H9 (cell line): ENCODE data around the gene ZNF423. TPM values are rescaled to one million over a fixed set of nuclear protein-coding genes. Genes with fewer than 3 reads are reported as not detected.

Source experiments
- DNase-seq: peaks from one replicate; pipeline ENCODE4 v3.0.0-alpha.2; 2017
- H2AFZ ChIP-seq: one replicate; pipeline ENCODE4 v1.6.1; 2013; ENCODE audit warnings: mild to moderate bottlenecking, low read length, control low read depth, moderate library complexity
- H2AK5ac ChIP-seq: 2 replicates; pipeline ENCODE4 v1.6.1; 2013; ENCODE audit warnings: low read length, control low read depth, mixed read lengths; ENCODE audit not compliant: insufficient read length
- H2BK120ac ChIP-seq: one replicate; pipeline ENCODE4 v1.6.1; 2013; ENCODE audit warnings: low read depth, mild to moderate bottlenecking, low read length, control low read depth, inconsistent platforms; ENCODE audit not compliant: poor library complexity, severe bottlenecking
- H2BK12ac ChIP-seq: 2 replicates; pipeline ENCODE4 v1.6.1; 2013; ENCODE audit warnings: low read length, control low read depth, mixed read lengths, low read depth; ENCODE audit not compliant: insufficient read length
- H2BK15ac ChIP-seq: 2 replicates; pipeline ENCODE4 v1.6.1; 2013; ENCODE audit warnings: low read depth, low read length, control low read depth
- H2BK20ac ChIP-seq: one replicate; pipeline ENCODE4 v1.6.1; 2013; ENCODE audit warnings: low read depth, mild to moderate bottlenecking, low read length, control low read depth, inconsistent platforms; ENCODE audit not compliant: poor library complexity, severe bottlenecking
- H2BK5ac ChIP-seq: 2 replicates; pipeline ENCODE4 v1.6.1; 2013; ENCODE audit warnings: low read length, control low read depth, mixed read lengths; ENCODE audit not compliant: insufficient read length
- H3K14ac ChIP-seq: 2 replicates; pipeline ENCODE4 v1.6.1; 2013; ENCODE audit warnings: low read length, control low read depth; ENCODE audit not compliant: insufficient read depth
- H3K18ac ChIP-seq: 2 replicates; pipeline ENCODE4 v1.6.1; 2013; ENCODE audit warnings: low read depth, mild to moderate bottlenecking, mixed read lengths, low read length, control low read depth; ENCODE audit not compliant: insufficient read length
- H3K23ac ChIP-seq: 2 replicates; pipeline ENCODE4 v1.6.1; 2013; ENCODE audit warnings: low read length, control low read depth, mixed read lengths, low read depth; ENCODE audit not compliant: insufficient read length
- H3K23me2 ChIP-seq: 2 replicates; pipeline ENCODE4 v1.6.1; 2013; ENCODE audit warnings: low read depth, mild to moderate bottlenecking, mixed read lengths, low read length, control low read depth; ENCODE audit not compliant: insufficient read length, poor library complexity, severe bottlenecking
- H3K27ac ChIP-seq: 2 replicates; pipeline ENCODE4 v1.5.1; 2013; ENCODE audit warnings: low read length, control low read depth, mixed read lengths, low read depth; ENCODE audit not compliant: insufficient read length
- H3K27me3 ChIP-seq: 2 replicates; pipeline ENCODE4 v1.6.1; 2013; ENCODE audit warnings: low read length, control low read depth, inconsistent platforms; ENCODE audit not compliant: insufficient read depth
- H3K4ac ChIP-seq: 2 replicates; pipeline ENCODE4 v1.6.1; 2013; ENCODE audit warnings: low read depth, mild to moderate bottlenecking, control low read depth, inconsistent platforms, low read length, moderate library complexity
- H3K4me1 ChIP-seq: 2 replicates; pipeline ENCODE4 v1.6.1; 2013; ENCODE audit warnings: low read length, control low read depth, inconsistent platforms; ENCODE audit not compliant: insufficient read depth
- H3K4me2 ChIP-seq: 2 replicates; pipeline ENCODE4 v1.6.1; 2013; ENCODE audit warnings: low read length, control low read depth, mixed read lengths; ENCODE audit not compliant: insufficient read length, insufficient read depth
- H3K56ac ChIP-seq: 2 replicates; pipeline ENCODE4 v1.6.1; 2013; ENCODE audit warnings: low read depth, mild to moderate bottlenecking, mixed read lengths, low read length, control low read depth; ENCODE audit not compliant: insufficient read length
- H3K79me1 ChIP-seq: 2 replicates; pipeline ENCODE4 v1.6.1; 2013; ENCODE audit warnings: low read depth, mild to moderate bottlenecking, moderate library complexity, low read length, control low read depth, inconsistent platforms; ENCODE audit not compliant: insufficient read depth, poor library complexity, severe bottlenecking
- H3K79me2 ChIP-seq: 2 replicates; pipeline ENCODE4 v1.6.1; 2013; ENCODE audit warnings: low read length, control low read depth, inconsistent platforms; ENCODE audit not compliant: insufficient read depth
- H3K9ac ChIP-seq: 2 replicates; pipeline ENCODE4 v1.6.1; 2013; ENCODE audit warnings: low read length, control low read depth, mixed read lengths; ENCODE audit not compliant: insufficient read length; ENCODE audit errors: extremely low read depth
- H3K9me3 ChIP-seq: one replicate; pipeline ENCODE4 v1.6.1; 2013; ENCODE audit warnings: low read depth, low read length, inconsistent platforms; ENCODE audit not compliant: control insufficient read depth
- H3T11ph ChIP-seq: one replicate; pipeline ENCODE4 v1.6.1; 2013; ENCODE audit warnings: mild to moderate bottlenecking, low read length, control low read depth, inconsistent platforms
- H4K20me1 ChIP-seq: one replicate; pipeline ENCODE4 v1.6.1; 2013; ENCODE audit not compliant: control insufficient read depth, insufficient read length, insufficient read depth
- H4K5ac ChIP-seq: 2 replicates; pipeline ENCODE4 v1.6.1; 2013; ENCODE audit warnings: low read depth, mild to moderate bottlenecking, mixed read lengths, low read length, control low read depth; ENCODE audit not compliant: insufficient read length
- H4K8ac ChIP-seq: replicated peaks from 2 replicates; pipeline ENCODE4 v1.6.1; 2013; ENCODE audit warnings: low read length, control low read depth, mixed read lengths, low read depth; ENCODE audit not compliant: insufficient read length
- H4K91ac ChIP-seq: 2 replicates; pipeline ENCODE4 v1.6.1; 2013; ENCODE audit warnings: low read depth, mild to moderate bottlenecking, moderate library complexity, mixed read lengths, low read length, control low read depth; ENCODE audit not compliant: insufficient read length
- H3K27ac Mint-ChIP-seq, 3 experiments: 2 replicates in 2 of 3; 3 replicates in 1 of 3; pipeline ENCODE4 v1.8.0; 2020 to 2021; ENCODE audit warnings: mixed read lengths in 3 of 3, mild to moderate bottlenecking in 1 of 3, moderate library complexity in 1 of 3
- H3K27me3 Mint-ChIP-seq: 2 replicates; pipeline ENCODE4 v1.8.0; 2021; ENCODE audit warnings: low read depth, mild to moderate bottlenecking, moderate library complexity, mixed read lengths
- H3K36me3 Mint-ChIP-seq, 3 experiments: 2 replicates in 2 of 3; 3 replicates in 1 of 3; pipeline ENCODE4 v1.8.0; 2020 to 2021; ENCODE audit warnings: low read depth in 3 of 3, mixed read lengths in 3 of 3; ENCODE audit not compliant: insufficient read depth in 1 of 3
- H3K4me1 Mint-ChIP-seq, 2 experiments: 2 replicates each; pipeline ENCODE4 v1.8.0; 2020; ENCODE audit warnings: mixed read lengths in 2 of 2
- H3K4me3 Mint-ChIP-seq, 2 experiments: 2 replicates in 1 of 2; 3 replicates in 1 of 2; pipeline ENCODE4 v1.8.0; 2020 to 2021; ENCODE audit warnings: mild to moderate bottlenecking in 2 of 2, mixed read lengths in 2 of 2, moderate library complexity in 1 of 2
- H3K9me3 Mint-ChIP-seq, 2 experiments: 2 replicates in 1 of 2; 3 replicates in 1 of 2; pipeline ENCODE4 v1.8.0; 2020; ENCODE audit warnings: mild to moderate bottlenecking in 2 of 2, mixed read lengths in 2 of 2, moderate library complexity in 1 of 2
- WGBS: extraction: QIAGEN DNeasy Blood & Tissue Kit; methylation state at CpG from one replicate; pipeline ENCODE4 v1.1.7; 2013; ENCODE audit warnings: missing lambda C conversion rate, low lambda C conversion rate, mixed read lengths; ENCODE audit not compliant: insufficient read length; ENCODE audit errors: extremely low coverage; 5-methylcytosine and 5-hydroxymethylcytosine counted together
- total RNA-seq: library from RNA; stranded (reverse); gene quantifications from 2 replicates; pipeline ENCODE4 v1.2.1, GENCODE V29; 2021
- TF ChIP-seq, protein P1 (sequence below): fragments of 200-600 bp; sonication (generic); conservative IDR thresholded peaks from 3 replicates; pipeline ENCODE4 v1.8.0; 2021; ENCODE audit warnings: antibody characterized with exemption, mild to moderate bottlenecking

ZNF423 gene
- total RNA-seq, 1 experiment from 2014 or later = 51.5 TPM

GRCh38 chr16:49789616-49790015, 66.3 kb downstream of the ZNF423 start:
- H4K8ac ChIP-seq = no peak overlapping the region
- WGBS = no CpG with 5 or more reads among the region's 4 CpGs

More at GRCh38 chr16:49789616-49790015, 66.3 kb downstream of the ZNF423 start:
- H4K5ac ChIP-seq = no peak overlapping the region
- H2BK15ac ChIP-seq = no peak overlapping the region
- no peak overlapping the region for H3K23ac ChIP-seq
- DNase-seq = no peak
- H3K4ac ChIP-seq = no peak overlapping the region
- H2BK20ac ChIP-seq = no peak overlapping the region
- Mint-ChIP-seq H3K4me1 (peaks cover 29 to 35% of the 10 kb centered on the region in 2 experiments), H3K9me3 (no peaks in the 10 kb centered on the region), H3K27me3 (no peaks in the 10 kb centered on the region), H3K36me3 (peaks cover 0 to 15% (median 3%) of the 10 kb centered on the region in 3 experiments; a peak in 3 of 7 replicates), H3K27ac (peak overlapping the region; percentile 64 to 75 (median 73); a peak in 5 of 7 replicates), H3K4me3 (no peak overlapping the region)
- H3K79me1 ChIP-seq = no peaks in the 10 kb centered on the region
- TF ChIP-seq, protein P1, sequence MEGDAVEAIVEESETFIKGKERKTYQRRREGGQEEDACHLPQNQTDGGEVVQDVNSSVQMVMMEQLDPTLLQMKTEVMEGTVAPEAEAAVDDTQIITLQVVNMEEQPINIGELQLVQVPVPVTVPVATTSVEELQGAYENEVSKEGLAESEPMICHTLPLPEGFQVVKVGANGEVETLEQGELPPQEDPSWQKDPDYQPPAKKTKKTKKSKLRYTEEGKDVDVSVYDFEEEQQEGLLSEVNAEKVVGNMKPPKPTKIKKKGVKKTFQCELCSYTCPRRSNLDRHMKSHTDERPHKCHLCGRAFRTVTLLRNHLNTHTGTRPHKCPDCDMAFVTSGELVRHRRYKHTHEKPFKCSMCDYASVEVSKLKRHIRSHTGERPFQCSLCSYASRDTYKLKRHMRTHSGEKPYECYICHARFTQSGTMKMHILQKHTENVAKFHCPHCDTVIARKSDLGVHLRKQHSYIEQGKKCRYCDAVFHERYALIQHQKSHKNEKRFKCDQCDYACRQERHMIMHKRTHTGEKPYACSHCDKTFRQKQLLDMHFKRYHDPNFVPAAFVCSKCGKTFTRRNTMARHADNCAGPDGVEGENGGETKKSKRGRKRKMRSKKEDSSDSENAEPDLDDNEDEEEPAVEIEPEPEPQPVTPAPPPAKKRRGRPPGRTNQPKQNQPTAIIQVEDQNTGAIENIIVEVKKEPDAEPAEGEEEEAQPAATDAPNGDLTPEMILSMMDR = no peak
- no peaks in the 10 kb centered on the region for H3K9me3 ChIP-seq
- no peak overlapping the region for H3K14ac ChIP-seq
- no peak overlapping the region for H2BK5ac ChIP-seq
- H3K23me2 ChIP-seq = no peaks in the 10 kb centered on the region
- H2AK5ac ChIP-seq = no peak overlapping the region
- H3K27me3 ChIP-seq = no peaks in the 10 kb centered on the region
- no peak overlapping the region for H3K27ac ChIP-seq
- H3K56ac ChIP-seq = no peak overlapping the region
- no peaks in the 10 kb centered on the region for H3K4me1 ChIP-seq
- H3K79me2 ChIP-seq = peaks cover 2% of the 10 kb centered on the region; the same call in 1 of the 2 replicates
- no peak overlapping the region for H3T11ph ChIP-seq
- no peak overlapping the region for H3K9ac ChIP-seq
- H2BK120ac ChIP-seq = no peak overlapping the region
- no peak overlapping the region for H2BK12ac ChIP-seq
- no peak overlapping the region for H3K18ac ChIP-seq
- no peak overlapping the region for H4K91ac ChIP-seq
- no peaks in the 10 kb centered on the region for H4K20me1 ChIP-seq
- no peak overlapping the region for H3K4me2 ChIP-seq
- no peak overlapping the region for H2AFZ ChIP-seq
